GM12875 (cell line): Measurements from ENCODE around the gene GORASP2.

Experiments used
- H3K4me3 ChIP-seq: one replicate; pipeline ENCODE4 v1.5.1; 2011; ENCODE audit warnings: low read depth, low read length, control low read depth
- TF ChIP-seq, protein P1 (sequence below): IDR thresholded peaks from 2 replicates; pipeline ENCODE4 v1.5.1; 2011; ENCODE audit warnings: low read depth, mild to moderate bottlenecking, control low read depth, inconsistent platforms, low read length, moderate library complexity, borderline replicate concordance; ENCODE audit not compliant: insufficient read depth

GORASP2 gene

DNA sequence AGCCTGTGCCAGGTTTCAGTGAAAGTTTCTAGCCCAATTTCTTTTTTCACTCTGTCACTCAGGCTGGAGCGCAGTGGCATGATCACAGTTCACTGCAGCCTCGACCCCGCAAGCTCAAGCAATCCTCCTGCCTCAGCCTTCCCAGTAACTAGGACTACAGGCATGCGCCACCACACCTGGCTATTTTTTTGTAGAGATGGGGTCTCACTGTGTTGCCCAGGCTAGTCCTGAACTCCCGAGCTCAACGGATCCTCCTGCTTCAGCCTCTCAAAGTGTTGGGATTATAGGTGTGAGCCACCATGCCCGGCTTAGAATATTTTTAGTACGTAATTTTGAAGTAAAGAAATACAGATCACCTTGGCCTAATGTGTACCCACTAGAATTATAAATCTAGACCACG lies 87.1 kb downstream of the GORASP2 start:
- TF ChIP-seq, protein P1, sequence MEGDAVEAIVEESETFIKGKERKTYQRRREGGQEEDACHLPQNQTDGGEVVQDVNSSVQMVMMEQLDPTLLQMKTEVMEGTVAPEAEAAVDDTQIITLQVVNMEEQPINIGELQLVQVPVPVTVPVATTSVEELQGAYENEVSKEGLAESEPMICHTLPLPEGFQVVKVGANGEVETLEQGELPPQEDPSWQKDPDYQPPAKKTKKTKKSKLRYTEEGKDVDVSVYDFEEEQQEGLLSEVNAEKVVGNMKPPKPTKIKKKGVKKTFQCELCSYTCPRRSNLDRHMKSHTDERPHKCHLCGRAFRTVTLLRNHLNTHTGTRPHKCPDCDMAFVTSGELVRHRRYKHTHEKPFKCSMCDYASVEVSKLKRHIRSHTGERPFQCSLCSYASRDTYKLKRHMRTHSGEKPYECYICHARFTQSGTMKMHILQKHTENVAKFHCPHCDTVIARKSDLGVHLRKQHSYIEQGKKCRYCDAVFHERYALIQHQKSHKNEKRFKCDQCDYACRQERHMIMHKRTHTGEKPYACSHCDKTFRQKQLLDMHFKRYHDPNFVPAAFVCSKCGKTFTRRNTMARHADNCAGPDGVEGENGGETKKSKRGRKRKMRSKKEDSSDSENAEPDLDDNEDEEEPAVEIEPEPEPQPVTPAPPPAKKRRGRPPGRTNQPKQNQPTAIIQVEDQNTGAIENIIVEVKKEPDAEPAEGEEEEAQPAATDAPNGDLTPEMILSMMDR: no peak
- no peak overlapping the region for H3K4me3 ChIP-seq
